GM12878 (cell line): ENCODE results near the gene RCBTB2. TPM values are rescaled to one million over a fixed set of nuclear protein-coding genes. Genes with fewer than 3 reads are reported as not detected.

Experiments used
- ATAC-seq: fragments of 200-7000 bp; cut with Tn5 transposase; 3 replicates; pipeline ENCODE4 v1.9.1; 2020; ENCODE audit warnings: mild to moderate bottlenecking, moderate library complexity
- BruUV-seq: library from RNA; stranded (reverse); fragments of 400-500 nt; replicated peaks from 2 replicates; lab custom pipeline; 2021; lab: Mats Ljungman, UMichigan
- CTCF ChIA-PET: fragments of 300-600 bp; sonication (Branson Sonifier 250); formaldehyde crosslinking; extraction: SDS; loops from one replicate; lab custom pipeline; 2021; ENCODE audit warnings: inconsistent platforms; lab: Yijun Ruan, JAX
- POLR2A ChIA-PET: fragments of 350-600 bp; formaldehyde crosslinking; extraction: SDS; loops from one replicate; lab custom pipeline; 2021; ENCODE audit warnings: inconsistent platforms; lab: Charles Lee
- RAD21 ChIA-PET: fragments of 300-600 bp; sonication (Branson Sonifier 250); formaldehyde crosslinking; loops from one replicate; lab custom pipeline; 2023; ENCODE audit warnings: antibody characterized with exemption; ENCODE audit not compliant: unreplicated experiment; lab: Charles Lee
- SMC1A ChIA-PET: fragments of 300-600 bp; sonication (Branson Sonifier 250); formaldehyde crosslinking; loops from one replicate; lab custom pipeline; 2023; ENCODE audit not compliant: unreplicated experiment, uncharacterized antibody; lab: Charles Lee
- DNase-seq: peaks from one replicate; pipeline ENCODE4 v3.0.0-alpha.2; 2011; ENCODE audit warnings: low read depth, low spot score
- FAIRE-seq: peaks from 3 replicates; lab custom pipeline; 2011; peaks lifted over from hg19 to GRCh38; lab: Jason Lieb, UNC
- H2AFZ ChIP-seq: 2 replicates; pipeline ENCODE4 v1.6.0; 2011; ENCODE audit warnings: low read depth, low read length, control low read depth; ENCODE audit not compliant: control insufficient read depth
- H3K27ac ChIP-seq: 2 replicates; pipeline ENCODE4 v1.5.1; 2011; ENCODE audit warnings: control low read depth; ENCODE audit not compliant: control insufficient read depth, insufficient read depth
- H3K27me3 ChIP-seq, 2 experiments: replicated peaks in 1 of 2; 2 replicates each; pipeline versions ENCODE4 v1.6.0 to v1.6.1; 2011; ENCODE audit warnings: low read length in 1 of 2; ENCODE audit not compliant: control insufficient read depth in 2 of 2, insufficient read depth in 2 of 2
- H3K36me3 ChIP-seq, 2 experiments: 2 replicates each; pipeline ENCODE4 v1.5.1; 2011; ENCODE audit warnings: low read length in 1 of 2; ENCODE audit not compliant: control insufficient read depth in 2 of 2, insufficient read depth in 2 of 2
- H3K4me1 ChIP-seq: 2 replicates; pipeline ENCODE4 v1.6.1; 2011; ENCODE audit warnings: mild to moderate bottlenecking, low read length, moderate library complexity, mixed read lengths; ENCODE audit not compliant: control insufficient read depth, insufficient read depth
- H3K4me2 ChIP-seq: 2 replicates; pipeline ENCODE4 v1.6.0; 2011; ENCODE audit warnings: control low read depth; ENCODE audit not compliant: control insufficient read depth, insufficient read depth
- H3K4me3 ChIP-seq: fragments of 200-600 bp; sonication (generic); 2 replicates; pipeline ENCODE4 v1.5.1; 2016
- H3K79me2 ChIP-seq: 2 replicates; pipeline ENCODE4 v1.6.0; 2011; ENCODE audit warnings: low read length; ENCODE audit not compliant: control insufficient read depth, insufficient read depth
- H3K9ac ChIP-seq: 2 replicates; pipeline ENCODE4 v1.8.0; 2011; ENCODE audit warnings: low read length, control low read depth, mixed read lengths; ENCODE audit not compliant: control insufficient read depth, insufficient read depth
- H3K9me3 ChIP-seq: replicated peaks from 3 replicates; pipeline ENCODE4 v1.5.1; 2011; ENCODE audit warnings: mild to moderate bottlenecking, low read length; ENCODE audit not compliant: control insufficient read depth, insufficient read depth
- H4K20me1 ChIP-seq: 2 replicates; pipeline ENCODE4 v1.6.0; 2011; ENCODE audit not compliant: control insufficient read depth, insufficient read depth
- CREB1 ChIP-seq: IDR thresholded peaks from 2 replicates; pipeline ENCODE4 v1.6.1; 2012; ENCODE audit warnings: low read depth, mild to moderate bottlenecking, inconsistent platforms
- DPF2 ChIP-seq: fragments of 450-650 bp; IDR thresholded peaks from 2 replicates; pipeline ENCODE4 v1.6.1; 2017; ENCODE audit warnings: mild to moderate bottlenecking
- LARP7 ChIP-seq: fragments of 450-650 bp; IDR thresholded peaks from 2 replicates; pipeline ENCODE4 v1.6.1; 2017; ENCODE audit warnings: mild to moderate bottlenecking
- MEF2B ChIP-seq: fragments of 450-650 bp; IDR thresholded peaks from 2 replicates; pipeline ENCODE4 v1.6.1; 2018; ENCODE audit warnings: mild to moderate bottlenecking, moderate library complexity; ENCODE audit not compliant: partially characterized antibody, poor library complexity, severe bottlenecking
- SUZ12 ChIP-seq: fragments of 200-600 bp; sonication (generic); IDR thresholded peaks from one replicate; pipeline ENCODE4 v1.6.1; 2018; ENCODE audit warnings: antibody characterized with exemption, mild to moderate bottlenecking; ENCODE audit not compliant: unreplicated experiment
- WRNIP1 ChIP-seq: IDR thresholded peaks from 2 replicates; pipeline ENCODE4 v1.6.1; 2011; ENCODE audit warnings: low read depth, low read length, improper control_type of control experiment, borderline replicate concordance
- ZBED1 ChIP-seq: IDR thresholded peaks from 2 replicates; pipeline ENCODE4 v1.6.1; 2016; ENCODE audit warnings: borderline replicate concordance
- WGBS: methylation state at CpG from one replicate; pipeline ENCODE4 v1.1.6; 2016; ENCODE audit warnings: low lambda C conversion rate; ENCODE audit not compliant: insufficient replicate concordance, insufficient coverage; ENCODE audit errors: missing lambda C conversion rate; 5-methylcytosine and 5-hydroxymethylcytosine counted together
- in situ Hi-C: fragments of 300-500 bp; cut with MboI; formaldehyde crosslinking; loops from 9 replicates; pipeline ENCODE4 v1.14.3; 2018; ENCODE audit warnings: mixed read lengths
- intact Hi-C: fragments of 100-400 bp; cut with micrococcal nuclease; formaldehyde crosslinking; loops from one replicate; pipeline ENCODE4 v1.14.2; 2022; ENCODE audit not compliant: unreplicated experiment
- polyA plus RNA-seq, 11 experiments: library from polyadenylated mRNA; depleted of rRNA in 4 of 11; unstranded in 6 of 11; stranded (reverse) in 5 of 11; fragments of >200 nt; fragmentation: Nextera tagmentation in 4 of 11; fragmentation: Illumina TruSeq in 1 of 11; extraction: Ambion mirVana in 4 of 11; extraction: Trizol in 1 of 11; gene quantifications; 1 replicate in 1 of 11; 2 replicates in 10 of 11; pipeline versions ENCODE4 v1.2.1 to v1.2.3, GENCODE V29; 2011 to 2016; ENCODE audit warnings: inconsistent platforms in 2 of 11, missing spikeins in 2 of 11, low read depth in 1 of 11
- total RNA-seq, 4 experiments: library from RNA; depleted of rRNA in 3 of 4; stranded (reverse); fragments of >200 nt in 3 of 4; fragmentation: Illumina TruSeq in 1 of 4; extraction: Trizol in 1 of 4; gene quantifications; 2 replicates each; pipeline versions ENCODE4 v1.2.1 to v1.2.3, GENCODE V29; 2013 to 2021
- TF ChIP-seq, protein P1 (sequence below): fragments of 450-650 bp; formaldehyde crosslinking; IDR thresholded peaks from 2 replicates; pipeline ENCODE4 v1.4.0; 2022; ENCODE audit warnings: mild to moderate bottlenecking, moderate library complexity
- TF ChIP-seq, protein P2 (sequence below): IDR thresholded peaks from 2 replicates; pipeline ENCODE4 v1.6.1; 2011; ENCODE audit warnings: low read depth, mild to moderate bottlenecking, low read length, moderate library complexity, borderline replicate concordance; ENCODE audit errors: extremely low read depth
- TF ChIP-seq, protein P3 (sequence below): IDR thresholded peaks from 2 replicates; pipeline ENCODE4 v1.6.1; 2011; ENCODE audit warnings: mild to moderate bottlenecking, low read depth, low read length, moderate library complexity; ENCODE audit not compliant: insufficient replicate concordance
- TF ChIP-seq, protein P4 (sequence below): IDR thresholded peaks from 2 replicates; pipeline ENCODE4 v1.6.1; 2012; ENCODE audit warnings: low read depth, low read length, improper control_type of control experiment
- TF ChIP-seq, protein P5 (sequence below): IDR thresholded peaks from 2 replicates; pipeline ENCODE4 v1.6.1; 2012; ENCODE audit warnings: improper control_type of control experiment, low read depth, low read length; ENCODE audit not compliant: insufficient replicate concordance

The RCBTB2 gene
- total and polyA plus RNA-seq, 10 of the 15 experiments (the other 5 are each of a cell fraction or from before 2014, with no cell fraction given) = 5.0 to 16.0 (median 8.5) TPM

DNA sequence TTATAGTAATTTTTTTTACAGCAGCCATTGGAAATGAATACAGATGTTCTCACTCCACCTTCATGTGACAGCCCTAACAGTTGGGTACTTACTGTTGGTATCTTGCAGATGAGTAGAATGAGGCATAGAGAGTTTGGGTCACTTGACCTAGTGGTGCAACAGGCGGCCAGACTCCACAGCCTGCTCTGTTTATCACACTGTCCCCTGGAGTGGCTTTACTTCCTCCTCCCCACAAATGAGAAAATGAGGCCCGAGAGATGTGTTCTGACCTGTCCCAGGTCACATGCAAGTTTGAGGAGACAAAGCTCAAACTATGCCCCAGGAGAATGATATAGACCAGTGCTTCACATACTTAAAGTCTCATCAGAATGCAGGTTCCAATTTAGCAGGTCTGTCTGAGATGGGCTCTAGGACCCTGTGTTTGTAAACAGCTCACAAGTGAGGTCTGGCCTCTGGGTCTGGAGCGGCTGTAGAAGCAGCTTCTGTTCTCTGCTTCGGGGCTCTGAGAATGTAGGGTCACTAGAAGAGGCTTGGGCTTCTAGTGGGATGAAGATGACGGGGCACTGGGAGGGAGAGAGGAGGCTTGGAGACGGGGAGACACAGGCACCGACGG is 37.4 kb upstream of the RCBTB2 start:
- ChIA-PET RAD21 (interaction anchor here (0.8 to 2.0 kb wide), 4 partner anchors 9 to 236 kb away, joined by 3 to 6 read pairs (median 4); no protein-coding TSS in a partner anchor), POLR2A (interaction anchor here (0.7 to 1.4 kb wide), 3 partner anchors 9 to 38 kb away, joined by 3 to 4 read pairs (median 3); partner anchors contain the start of gene RCBTB2), SMC1A (interaction anchor here (0.6 to 2.2 kb wide), 9 partner anchors 8 to 661 kb away, joined by 3 to 10 read pairs (median 3); partner anchors contain the start of gene RCBTB2), CTCF (interaction anchor here (0.6 to 4.7 kb wide), 7 partner anchors 9 to 236 kb away, joined by 3 to 22 read pairs (median 3); partner anchors contain the start of gene RCBTB2)
- Histone ChIP-seq H3K27ac (no peak overlapping the region), H3K4me2 (no peak overlapping the region; the same call in 1 of the 2 replicates), H3K9me3 (peaks cover 2% of the 10 kb centered on the region; the same call in 1 of the 3 replicates), H3K36me3 (no peaks in the 10 kb centered on the region), H3K9ac (no peak overlapping the region), H2AFZ (no peak overlapping the region), H3K79me2 (no peaks in the 10 kb centered on the region), H3K27me3 (no peaks in the 10 kb centered on the region), H4K20me1 (no peaks in the 10 kb centered on the region), H3K4me3 (no peak overlapping the region), H3K4me1 (peaks cover 21% of the 10 kb centered on the region)
- intact Hi-C loops = no loop called here
- in situ Hi-C loops = no loop called here
- WGBS = 92% methylated on average over 8 of the region's 8 CpGs
- peak; percentile 49 for ATAC-seq
- FAIRE-seq = no peak
- no TSS peak for BruUV-seq
- no peak for DNase-seq
- TF ChIP-seq MEF2B (no peak), ZBED1 (no peak), SUZ12 (no peak), WRNIP1 (no peak), CREB1 (no peak), DPF2 (no peak), LARP7 (no peak)
- TF ChIP-seq, protein P1, sequence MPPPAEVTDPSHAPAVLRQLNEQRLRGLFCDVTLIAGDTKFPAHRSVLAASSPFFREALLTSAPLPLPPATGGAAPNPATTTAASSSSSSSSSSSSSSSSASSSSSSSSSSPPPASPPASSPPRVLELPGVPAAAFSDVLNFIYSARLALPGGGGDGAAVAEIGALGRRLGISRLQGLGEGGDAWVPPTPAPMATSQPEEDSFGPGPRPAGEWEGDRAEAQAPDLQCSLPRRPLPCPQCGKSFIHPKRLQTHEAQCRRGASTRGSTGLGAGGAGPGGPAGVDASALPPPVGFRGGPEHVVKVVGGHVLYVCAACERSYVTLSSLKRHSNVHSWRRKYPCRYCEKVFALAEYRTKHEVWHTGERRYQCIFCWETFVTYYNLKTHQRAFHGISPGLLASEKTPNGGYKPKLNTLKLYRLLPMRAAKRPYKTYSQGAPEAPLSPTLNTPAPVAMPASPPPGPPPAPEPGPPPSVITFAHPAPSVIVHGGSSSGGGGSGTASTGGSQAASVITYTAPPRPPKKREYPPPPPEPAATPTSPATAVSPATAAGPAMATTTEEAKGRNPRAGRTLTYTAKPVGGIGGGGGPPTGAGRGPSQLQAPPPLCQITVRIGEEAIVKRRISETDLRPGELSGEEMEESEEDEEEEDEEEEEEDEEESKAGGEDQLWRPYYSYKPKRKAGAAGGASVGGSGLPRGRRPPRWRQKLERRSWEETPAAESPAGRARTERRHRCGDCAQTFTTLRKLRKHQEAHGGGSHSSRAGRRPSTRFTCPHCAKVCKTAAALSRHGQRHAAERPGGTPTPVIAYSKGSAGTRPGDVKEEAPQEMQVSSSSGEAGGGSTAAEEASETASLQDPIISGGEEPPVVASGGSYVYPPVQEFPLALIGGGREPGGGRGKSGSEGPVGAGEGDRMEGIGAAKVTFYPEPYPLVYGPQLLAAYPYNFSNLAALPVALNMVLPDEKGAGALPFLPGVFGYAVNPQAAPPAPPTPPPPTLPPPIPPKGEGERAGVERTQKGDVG (CRISPR knock-in tag) = no peak
- TF ChIP-seq, protein P2, sequence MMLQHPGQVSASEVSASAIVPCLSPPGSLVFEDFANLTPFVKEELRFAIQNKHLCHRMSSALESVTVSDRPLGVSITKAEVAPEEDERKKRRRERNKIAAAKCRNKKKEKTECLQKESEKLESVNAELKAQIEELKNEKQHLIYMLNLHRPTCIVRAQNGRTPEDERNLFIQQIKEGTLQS = no peak
- TF ChIP-seq, protein P3, sequence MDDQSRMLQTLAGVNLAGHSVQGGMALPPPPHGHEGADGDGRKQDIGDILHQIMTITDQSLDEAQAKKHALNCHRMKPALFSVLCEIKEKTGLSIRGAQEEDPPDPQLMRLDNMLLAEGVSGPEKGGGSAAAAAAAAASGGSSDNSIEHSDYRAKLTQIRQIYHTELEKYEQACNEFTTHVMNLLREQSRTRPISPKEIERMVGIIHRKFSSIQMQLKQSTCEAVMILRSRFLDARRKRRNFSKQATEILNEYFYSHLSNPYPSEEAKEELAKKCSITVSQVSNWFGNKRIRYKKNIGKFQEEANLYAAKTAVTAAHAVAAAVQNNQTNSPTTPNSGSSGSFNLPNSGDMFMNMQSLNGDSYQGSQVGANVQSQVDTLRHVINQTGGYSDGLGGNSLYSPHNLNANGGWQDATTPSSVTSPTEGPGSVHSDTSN = no peak
- TF ChIP-seq, protein P4, sequence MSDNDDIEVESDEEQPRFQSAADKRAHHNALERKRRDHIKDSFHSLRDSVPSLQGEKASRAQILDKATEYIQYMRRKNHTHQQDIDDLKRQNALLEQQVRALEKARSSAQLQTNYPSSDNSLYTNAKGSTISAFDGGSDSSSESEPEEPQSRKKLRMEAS = no peak
- TF ChIP-seq, protein P5, sequence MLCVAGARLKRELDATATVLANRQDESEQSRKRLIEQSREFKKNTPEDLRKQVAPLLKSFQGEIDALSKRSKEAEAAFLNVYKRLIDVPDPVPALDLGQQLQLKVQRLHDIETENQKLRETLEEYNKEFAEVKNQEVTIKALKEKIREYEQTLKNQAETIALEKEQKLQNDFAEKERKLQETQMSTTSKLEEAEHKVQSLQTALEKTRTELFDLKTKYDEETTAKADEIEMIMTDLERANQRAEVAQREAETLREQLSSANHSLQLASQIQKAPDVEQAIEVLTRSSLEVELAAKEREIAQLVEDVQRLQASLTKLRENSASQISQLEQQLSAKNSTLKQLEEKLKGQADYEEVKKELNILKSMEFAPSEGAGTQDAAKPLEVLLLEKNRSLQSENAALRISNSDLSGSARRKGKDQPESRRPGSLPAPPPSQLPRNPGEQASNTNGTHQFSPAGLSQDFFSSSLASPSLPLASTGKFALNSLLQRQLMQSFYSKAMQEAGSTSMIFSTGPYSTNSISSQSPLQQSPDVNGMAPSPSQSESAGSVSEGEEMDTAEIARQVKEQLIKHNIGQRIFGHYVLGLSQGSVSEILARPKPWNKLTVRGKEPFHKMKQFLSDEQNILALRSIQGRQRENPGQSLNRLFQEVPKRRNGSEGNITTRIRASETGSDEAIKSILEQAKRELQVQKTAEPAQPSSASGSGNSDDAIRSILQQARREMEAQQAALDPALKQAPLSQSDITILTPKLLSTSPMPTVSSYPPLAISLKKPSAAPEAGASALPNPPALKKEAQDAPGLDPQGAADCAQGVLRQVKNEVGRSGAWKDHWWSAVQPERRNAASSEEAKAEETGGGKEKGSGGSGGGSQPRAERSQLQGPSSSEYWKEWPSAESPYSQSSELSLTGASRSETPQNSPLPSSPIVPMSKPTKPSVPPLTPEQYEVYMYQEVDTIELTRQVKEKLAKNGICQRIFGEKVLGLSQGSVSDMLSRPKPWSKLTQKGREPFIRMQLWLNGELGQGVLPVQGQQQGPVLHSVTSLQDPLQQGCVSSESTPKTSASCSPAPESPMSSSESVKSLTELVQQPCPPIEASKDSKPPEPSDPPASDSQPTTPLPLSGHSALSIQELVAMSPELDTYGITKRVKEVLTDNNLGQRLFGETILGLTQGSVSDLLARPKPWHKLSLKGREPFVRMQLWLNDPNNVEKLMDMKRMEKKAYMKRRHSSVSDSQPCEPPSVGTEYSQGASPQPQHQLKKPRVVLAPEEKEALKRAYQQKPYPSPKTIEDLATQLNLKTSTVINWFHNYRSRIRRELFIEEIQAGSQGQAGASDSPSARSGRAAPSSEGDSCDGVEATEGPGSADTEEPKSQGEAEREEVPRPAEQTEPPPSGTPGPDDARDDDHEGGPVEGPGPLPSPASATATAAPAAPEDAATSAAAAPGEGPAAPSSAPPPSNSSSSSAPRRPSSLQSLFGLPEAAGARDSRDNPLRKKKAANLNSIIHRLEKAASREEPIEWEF = no peak
